Measurements from ENCODE around the gene BRF1.

The BRF1 gene

GRCh38 chr14:105307052-105307727 is 6.4 kb upstream of the BRF1 start:
- TF ChIP-seq CTCF (IDR thresholded peaks at IDR 0.05): no peak

- no peak for TF ChIP-seq CTCF (IDR thresholded peaks at IDR 0.05)
These were observed 5.0 kb upstream of the BRF1 start for GRCh38 chr14:105305791-105306190.

DNA sequence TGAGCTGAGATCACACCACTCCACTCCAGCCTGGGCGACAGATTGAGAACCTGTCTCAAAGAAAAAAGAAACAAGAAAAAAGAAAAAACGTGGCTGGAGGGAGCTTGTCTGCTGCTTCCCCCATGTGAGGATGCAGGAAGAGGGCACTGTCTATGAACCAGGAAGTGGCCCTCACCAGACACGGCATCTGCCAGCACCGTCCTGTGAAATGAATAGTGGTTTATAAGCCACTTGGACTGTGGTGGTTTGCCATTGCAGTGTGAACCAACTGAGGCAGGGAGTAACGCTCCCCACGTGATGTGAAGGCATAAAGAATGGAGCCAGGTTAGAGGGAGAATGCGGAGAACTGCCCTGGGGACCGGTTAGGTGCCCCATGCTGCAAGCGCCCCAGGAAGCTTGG is 4.5 kb upstream of the BRF1 start:
- no peak for TF ChIP-seq CTCF (IDR thresholded peaks at IDR 0.05)

DNA sequence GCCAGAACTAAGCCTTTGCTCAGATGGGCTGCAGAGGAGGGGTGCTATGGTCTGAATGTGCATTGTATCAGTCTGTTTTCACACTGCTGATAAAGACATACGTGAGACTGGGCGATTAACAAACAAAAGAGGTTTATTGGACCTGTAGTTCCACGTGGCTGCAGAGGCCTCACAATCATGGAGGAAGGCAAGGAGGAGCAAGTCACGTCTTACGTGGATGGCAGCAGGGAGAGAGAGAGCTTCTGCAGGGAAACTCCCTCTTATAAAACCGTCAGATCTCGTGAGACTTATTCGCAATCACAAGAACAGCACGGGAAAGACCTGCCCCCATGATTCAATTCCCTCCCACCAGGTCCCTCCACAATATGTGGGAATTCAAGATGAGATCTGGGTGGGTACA is 3.8 kb upstream of the BRF1 start:
- no peak for TF ChIP-seq CTCF (IDR thresholded peaks at IDR 0.05)

DNA sequence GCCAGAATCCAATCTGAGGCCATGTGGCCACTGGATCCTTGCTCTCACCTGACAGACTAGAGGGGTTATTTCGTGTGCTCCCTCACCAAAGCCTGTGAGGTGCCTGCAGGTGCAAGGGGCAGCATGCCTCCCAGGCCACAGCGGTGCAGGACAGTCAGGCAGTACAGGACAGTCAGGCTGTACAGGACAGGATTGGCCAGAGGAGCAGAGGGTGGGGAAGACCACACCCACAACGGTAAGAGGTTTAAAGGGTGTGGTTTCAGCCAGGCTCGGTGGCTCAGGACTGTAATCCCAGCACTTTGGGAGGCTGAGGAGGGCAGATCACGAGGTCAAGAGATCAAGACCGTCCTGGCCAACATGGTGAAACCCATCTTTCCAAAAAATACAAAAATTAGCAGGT is 3.1 kb upstream of the BRF1 start:
- TF ChIP-seq CTCF (IDR thresholded peaks at IDR 0.05): no peak

DNA sequence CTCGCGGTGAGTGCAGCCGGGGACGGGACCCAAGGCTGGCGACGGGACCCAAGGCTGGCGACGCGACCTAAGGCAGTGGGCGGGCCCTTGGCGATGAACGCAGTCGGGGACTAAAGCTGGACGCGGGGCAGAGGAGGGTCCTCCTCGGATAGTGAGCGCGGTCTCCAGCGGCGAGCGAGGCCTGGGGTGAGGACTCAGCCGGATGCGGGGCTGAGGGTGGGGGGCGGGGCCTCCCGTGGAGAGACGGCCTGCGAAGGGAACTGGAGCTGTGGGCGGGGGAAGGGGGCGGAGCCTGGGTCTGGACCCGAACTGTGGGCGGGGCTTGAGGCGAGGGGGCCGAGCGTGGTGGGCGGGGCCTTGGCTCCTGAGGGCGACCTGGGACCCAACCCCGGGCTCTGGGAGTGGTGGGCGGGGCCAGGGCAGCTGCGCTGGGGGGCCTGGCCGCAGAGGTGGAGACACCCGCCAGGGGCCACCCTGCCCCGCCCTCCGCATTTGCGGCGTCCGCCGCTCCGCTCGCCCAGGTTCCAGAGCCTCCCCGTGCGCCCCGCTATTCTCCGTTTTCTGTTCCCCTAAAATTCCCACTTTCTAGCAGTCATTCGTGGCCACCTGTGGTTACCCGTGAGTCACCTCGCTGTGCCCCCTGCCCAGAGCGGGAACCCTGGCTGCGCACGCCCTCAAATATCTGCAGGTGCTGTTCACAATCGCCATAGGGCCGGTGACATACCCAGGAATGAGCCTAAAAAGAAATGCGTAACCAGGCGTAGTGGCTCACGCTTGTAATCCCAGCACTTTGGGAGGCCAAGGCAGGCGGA is 508 bp upstream of the BRF1 start:
- no peak for TF ChIP-seq CTCF (IDR thresholded peaks at IDR 0.05)

DNA sequence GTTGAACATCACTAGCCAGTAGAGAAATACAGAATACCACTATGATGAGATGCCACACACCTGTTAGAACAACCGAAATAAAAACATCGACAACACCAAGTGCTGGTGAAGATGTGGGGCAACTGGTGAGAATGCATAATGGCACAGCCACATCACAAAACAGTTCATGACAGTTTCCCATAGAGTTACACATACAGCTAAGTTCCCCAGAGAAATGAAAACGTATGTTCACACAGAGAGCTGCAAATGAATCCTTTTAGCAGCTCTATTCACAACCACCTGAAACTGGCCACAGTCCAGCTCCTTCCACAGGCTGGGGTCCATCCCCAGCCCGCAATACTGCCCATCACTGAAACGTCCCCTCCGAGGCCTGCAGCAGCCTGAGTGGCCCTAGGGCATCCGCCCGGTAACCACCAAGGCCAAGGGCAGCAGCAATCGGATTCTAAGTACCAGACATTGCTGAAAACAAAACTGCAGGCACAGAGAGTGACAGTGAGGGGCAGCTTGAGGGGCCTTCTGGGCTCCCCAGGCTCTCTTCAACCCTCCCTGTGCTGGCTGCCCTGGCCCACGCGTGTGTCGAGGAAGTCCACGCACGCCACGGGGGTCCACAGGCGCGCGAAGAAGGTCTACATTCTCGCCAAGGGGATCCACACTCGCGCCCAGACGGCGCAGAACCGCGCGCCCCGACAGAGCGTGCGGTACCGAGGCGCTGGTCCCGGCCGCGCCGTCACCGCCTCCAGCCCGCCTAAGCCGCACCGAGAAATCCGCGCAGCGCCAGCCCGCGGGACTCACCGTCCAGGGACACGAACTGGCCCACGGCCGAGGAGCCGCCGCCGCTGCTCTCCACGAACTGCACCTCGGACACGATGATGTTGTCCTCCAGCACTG is 903 bp downstream of the BRF1 start:
- TF ChIP-seq CTCF (IDR thresholded peaks at IDR 0.05): no peak
